Panc1 (cell line): ENCODE data around the gene APOF. TPM values are rescaled to one million over a fixed set of nuclear protein-coding genes. Genes with fewer than 3 reads are reported as not detected.

ENCODE experiments used
- ATAC-seq: fragments of 200-7000 bp; cut with Tn5 transposase; 2 replicates; pipeline ENCODE4 v1.9.1; 2020; ENCODE audit warnings: mild to moderate bottlenecking, moderate library complexity
- BruUV-seq: library from RNA; stranded (reverse); fragments of 400-500 nt; replicated peaks from 2 replicates; lab custom pipeline; 2021; lab: Mats Ljungman, UMichigan
- CTCF ChIA-PET: fragments of 300-600 bp; sonication (Branson Sonifier 250); formaldehyde crosslinking; loops from one replicate; lab custom pipeline; 2022; ENCODE audit warnings: antibody characterized with exemption; lab: Charles Lee
- POLR2A ChIA-PET: fragments of 300-600 bp; sonication (Branson Sonifier 250); formaldehyde crosslinking; loops from one replicate; lab custom pipeline; 2022; ENCODE audit warnings: antibody characterized with exemption; lab: Charles Lee
- DNase-seq: peaks from one replicate; pipeline ENCODE4 v3.0.0-alpha.2; 2010; ENCODE audit warnings: low read depth, low spot score
- H3K27ac ChIP-seq: 2 replicates; pipeline ENCODE4 v1.5.1; 2011; ENCODE audit warnings: mild to moderate bottlenecking, low read length, inconsistent platforms
- H3K27me3 ChIP-seq: fragments of 200-500 bp; sonication (Bioruptor generic); 2 replicates; pipeline ENCODE4 v1.6.0; 2014; ENCODE audit warnings: low read length, inconsistent platforms; ENCODE audit not compliant: control insufficient read depth, insufficient read depth
- H3K36me3 ChIP-seq: fragments of 200-500 bp; sonication (Bioruptor generic); 2 replicates; pipeline ENCODE4 v1.5.1; 2014; ENCODE audit warnings: inconsistent platforms, mild to moderate bottlenecking, low read length, moderate library complexity; ENCODE audit not compliant: control insufficient read depth, insufficient read depth
- H3K4me1 ChIP-seq: 2 replicates; pipeline ENCODE4 v1.5.1; 2011; ENCODE audit warnings: inconsistent platforms, mild to moderate bottlenecking, low read length, moderate library complexity; ENCODE audit not compliant: control insufficient read depth, insufficient read depth
- H3K4me3 ChIP-seq, 2 experiments: 2 replicates each; pipeline ENCODE4 v1.5.1; 2011 to 2012; ENCODE audit warnings: low read depth in 2 of 2, low read length in 2 of 2, mild to moderate bottlenecking in 2 of 2, inconsistent platforms in 1 of 2, moderate library complexity in 1 of 2
- H3K9me3 ChIP-seq: fragments of 200-500 bp; sonication (Bioruptor generic); 2 replicates; pipeline ENCODE4 v1.5.1; 2014; ENCODE audit warnings: low read depth, mild to moderate bottlenecking, inconsistent platforms, low read length, moderate library complexity; ENCODE audit not compliant: control insufficient read depth, insufficient read depth
- CTCF ChIP-seq: fragments of 450-650 bp; IDR thresholded peaks from 2 replicates; pipeline ENCODE4 v1.5.1; 2017; ENCODE audit warnings: mild to moderate bottlenecking
- POLR2AphosphoS5 ChIP-seq: IDR thresholded peaks from 2 replicates; pipeline ENCODE4 v1.6.1; 2012; ENCODE audit warnings: mild to moderate bottlenecking, low read depth, low read length, moderate library complexity
- REST ChIP-seq, 2 experiments: IDR thresholded peaks; 2 replicates each; pipeline ENCODE4 v1.6.1; 2011 to 2012; ENCODE audit warnings: low read depth in 2 of 2, control low read depth in 1 of 2, low read length in 1 of 2, mild to moderate bottlenecking in 1 of 2, moderate library complexity in 1 of 2; ENCODE audit not compliant: insufficient read depth in 1 of 2
- SIN3A ChIP-seq: IDR thresholded peaks from 2 replicates; pipeline ENCODE4 v1.6.1; 2012; ENCODE audit warnings: low read depth, mild to moderate bottlenecking, low read length, moderate library complexity, borderline replicate concordance; ENCODE audit not compliant: insufficient read depth
- TCF7L2 ChIP-seq: IDR thresholded peaks from 2 replicates; pipeline ENCODE4 v1.6.1; 2011; ENCODE audit warnings: mild to moderate bottlenecking, low read depth, low read length, inconsistent platforms
- in situ Hi-C: cut with HindIII; loops from 2 replicates; pipeline ENCODE4 v1.10.0; 2016; ENCODE audit warnings: low sequenced_read_pairs, low pct_unique_long_range_greater_than_20kb
- intact Hi-C: fragments of 100-400 bp; cut with micrococcal nuclease; formaldehyde crosslinking; loops from one replicate; pipeline ENCODE4 v1.10.0; 2022; ENCODE audit not compliant: unreplicated experiment
- total RNA-seq: library from RNA; stranded (reverse); gene quantifications from one replicate; pipeline ENCODE4 v1.2.1, GENCODE V29; 2021; ENCODE audit not compliant: unreplicated experiment

Gene APOF
- total RNA-seq, 1 experiment from 2014 or later: 0.10 TPM

DNA sequence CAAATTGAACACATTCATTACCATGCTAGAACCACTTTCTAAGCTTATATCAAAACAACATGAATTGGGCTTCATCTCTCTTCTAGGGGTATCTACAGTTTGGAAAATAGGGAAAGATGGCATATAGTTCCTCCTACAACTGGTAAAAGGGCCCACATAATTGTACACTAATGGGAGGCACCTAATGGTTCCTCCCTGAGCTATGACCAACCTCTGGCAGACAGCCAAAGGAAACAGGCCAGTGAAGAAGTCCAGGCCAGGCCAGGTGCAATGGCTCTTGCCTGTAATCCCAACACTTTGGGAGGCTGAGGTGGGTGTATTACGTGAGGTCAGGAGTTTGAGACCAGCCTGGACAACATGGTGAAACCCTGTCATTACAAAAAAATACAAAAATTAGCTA is 23.2 kb upstream of the APOF start:
- Histone ChIP-seq H3K4me3 (no peak overlapping the region), H3K9me3 (no peaks in the 10 kb centered on the region), H3K27me3 (no peaks in the 10 kb centered on the region), H3K27ac (no peak overlapping the region), H3K36me3 (no peaks in the 10 kb centered on the region), H3K4me1 (no peaks in the 10 kb centered on the region)
- no TSS peak for BruUV-seq
- TF ChIP-seq POLR2AphosphoS5 (no peak), SIN3A (no peak), CTCF (no peak), TCF7L2 (no peak), REST (IDR thresholded peaks at IDR 0.05; ENCODE audit: insufficient read depth in 1 of 2, low read depth in 2 of 2, low read length in 1 of 2) (no peak)
- DNase-seq (no peak), ATAC-seq (no peak)
- ChIA-PET POLR2A (no interaction called here), CTCF (no interaction called here)
- intact Hi-C loops: no loop called here
- in situ Hi-C loops: no loop called here

GRCh38 chr12:56382611-56383010 is 20.0 kb upstream of the APOF start:
- ATAC-seq (no peak), DNase-seq (no peak)
- in situ Hi-C loops: no loop called here
- intact Hi-C loops: no loop called here
- no peaks in the 10 kb centered on the region for H3K36me3 ChIP-seq
- H3K27me3 ChIP-seq: no peaks in the 10 kb centered on the region
- H3K27ac ChIP-seq: no peak overlapping the region
- no TSS peak for BruUV-seq
- POLR2A ChIA-PET: no interaction called here
- H3K4me1 ChIP-seq: no peaks in the 10 kb centered on the region
- no peak overlapping the region for H3K4me3 ChIP-seq
- H3K9me3 ChIP-seq: no peaks in the 10 kb centered on the region
- CTCF ChIA-PET: interaction anchor here (0.6 kb wide), 1 partner anchor 176 kb away, joined by 4 read pairs; no protein-coding TSS in a partner anchor
- TF ChIP-seq TCF7L2 (no peak), CTCF (no peak), SIN3A (no peak), REST (IDR thresholded peaks at IDR 0.05; ENCODE audit: insufficient read depth in 1 of 2, low read depth in 2 of 2, low read length in 1 of 2) (no peak), POLR2AphosphoS5 (no peak)
